Osteoblast (primary cell): ENCODE measurements around the gene PSMD9. TPM values are rescaled to one million over a fixed set of nuclear protein-coding genes. Genes with fewer than 3 reads are reported as not detected.

Experiments
- DNase-seq: peaks from one replicate; pipeline ENCODE4 v3.0.0; 2011; ENCODE audit warnings: low spot score, mixed read lengths; ENCODE audit not compliant: insufficient read length; ENCODE audit errors: missing footprints
- H2AFZ ChIP-seq: 2 replicates; pipeline ENCODE4 v1.6.0; 2011; ENCODE audit warnings: mild to moderate bottlenecking, low read length
- H3K27ac ChIP-seq: 2 replicates; pipeline ENCODE4 v1.5.1; 2011; ENCODE audit warnings: mild to moderate bottlenecking, low read depth, low read length, moderate library complexity
- H3K27me3 ChIP-seq: 2 replicates; pipeline ENCODE4 v1.6.0; 2012; ENCODE audit warnings: mild to moderate bottlenecking, control low read depth, inconsistent platforms, low read length, moderate library complexity; ENCODE audit not compliant: insufficient read depth
- H3K36me3 ChIP-seq: 2 replicates; pipeline ENCODE4 v1.5.1; 2011; ENCODE audit warnings: mild to moderate bottlenecking, low read length, control low read depth, moderate library complexity; ENCODE audit not compliant: insufficient read depth
- H3K4me1 ChIP-seq: 2 replicates; pipeline ENCODE4 v1.5.1; 2011; ENCODE audit warnings: mild to moderate bottlenecking, low read length, control low read depth, moderate library complexity; ENCODE audit not compliant: insufficient read depth
- H3K4me2 ChIP-seq: 2 replicates; pipeline ENCODE4 v1.6.0; 2011; ENCODE audit warnings: mild to moderate bottlenecking, low read length; ENCODE audit not compliant: insufficient read depth
- H3K4me3 ChIP-seq: fragments of 200-600 bp; sonication (generic); 3 replicates; pipeline ENCODE4 v1.5.1; 2012; ENCODE audit warnings: mild to moderate bottlenecking, low read length, inconsistent platforms; ENCODE audit not compliant: insufficient read depth
- H3K79me2 ChIP-seq: 2 replicates; pipeline ENCODE4 v1.6.0; 2012; ENCODE audit warnings: mild to moderate bottlenecking, low read length, control low read depth, inconsistent platforms; ENCODE audit not compliant: insufficient read depth
- H3K9me3 ChIP-seq: 2 replicates; pipeline ENCODE4 v1.5.1; 2011; ENCODE audit warnings: low read depth, low read length, control low read depth
- H4K20me1 ChIP-seq: 2 replicates; pipeline ENCODE4 v1.6.0; 2012; ENCODE audit warnings: mild to moderate bottlenecking, low read length, control low read depth; ENCODE audit not compliant: insufficient read depth
- total RNA-seq: library from RNA; depleted of rRNA; stranded (reverse); fragments of >200 nt; gene quantifications from 2 replicates; pipeline ENCODE4 v1.2.3, GENCODE V29; 2012
- TF ChIP-seq, protein P1 (sequence below): IDR thresholded peaks from 2 replicates; pipeline ENCODE4 v1.5.1; 2011; ENCODE audit warnings: mild to moderate bottlenecking, low read depth, low read length, moderate library complexity; ENCODE audit errors: extremely low read depth

The PSMD9 gene
- total RNA-seq, 1 donor: 29.7 TPM

GRCh38 chr12:121916719-121917118 is 28.1 kb downstream of the PSMD9 start:
- no peaks in the 10 kb centered on the region for H4K20me1 ChIP-seq
- H2AFZ ChIP-seq: no peak overlapping the region
- no peaks in the 10 kb centered on the region for H3K9me3 ChIP-seq
- TF ChIP-seq, protein P1, sequence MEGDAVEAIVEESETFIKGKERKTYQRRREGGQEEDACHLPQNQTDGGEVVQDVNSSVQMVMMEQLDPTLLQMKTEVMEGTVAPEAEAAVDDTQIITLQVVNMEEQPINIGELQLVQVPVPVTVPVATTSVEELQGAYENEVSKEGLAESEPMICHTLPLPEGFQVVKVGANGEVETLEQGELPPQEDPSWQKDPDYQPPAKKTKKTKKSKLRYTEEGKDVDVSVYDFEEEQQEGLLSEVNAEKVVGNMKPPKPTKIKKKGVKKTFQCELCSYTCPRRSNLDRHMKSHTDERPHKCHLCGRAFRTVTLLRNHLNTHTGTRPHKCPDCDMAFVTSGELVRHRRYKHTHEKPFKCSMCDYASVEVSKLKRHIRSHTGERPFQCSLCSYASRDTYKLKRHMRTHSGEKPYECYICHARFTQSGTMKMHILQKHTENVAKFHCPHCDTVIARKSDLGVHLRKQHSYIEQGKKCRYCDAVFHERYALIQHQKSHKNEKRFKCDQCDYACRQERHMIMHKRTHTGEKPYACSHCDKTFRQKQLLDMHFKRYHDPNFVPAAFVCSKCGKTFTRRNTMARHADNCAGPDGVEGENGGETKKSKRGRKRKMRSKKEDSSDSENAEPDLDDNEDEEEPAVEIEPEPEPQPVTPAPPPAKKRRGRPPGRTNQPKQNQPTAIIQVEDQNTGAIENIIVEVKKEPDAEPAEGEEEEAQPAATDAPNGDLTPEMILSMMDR: peak; percentile 40
- no peak overlapping the region for H3K4me2 ChIP-seq
- no peak overlapping the region for H3K4me3 ChIP-seq
- peaks cover 39% of the 10 kb centered on the region for H3K36me3 ChIP-seq
- H3K27ac ChIP-seq: peak overlapping the region; percentile 23
- H3K79me2 ChIP-seq: peaks cover 11% of the 10 kb centered on the region
- no peaks in the 10 kb centered on the region for H3K27me3 ChIP-seq
- H3K4me1 ChIP-seq: peaks cover 24% of the 10 kb centered on the region
- peak; percentile 48 for DNase-seq

- Histone ChIP-seq H4K20me1 (no peaks in the 10 kb centered on the region), H3K27ac (peak within 1 kb of the TSS; percentile 80), H3K79me2 (peaks cover 4% of the 10 kb centered on the region), H3K27me3 (no peaks in the 10 kb centered on the region), H3K9me3 (no peaks in the 10 kb centered on the region), H3K4me1 (peaks cover 24% of the 10 kb centered on the region), H3K4me2 (peak within 1 kb of the TSS; percentile 81), H2AFZ (peak within 1 kb of the TSS; percentile 72), H3K4me3 (peak within 1 kb of the TSS; percentile 79), H3K36me3 (peaks cover 33% of the 10 kb centered on the region)
- TF ChIP-seq, protein P1: peak; percentile 63
- DNase-seq: peak; percentile 95
Measured at GRCh38 chr12:121917950-121918678, 29.5 kb downstream of the PSMD9 start, which contains the start of gene CFAP251. Gene CFAP251 (plus strand): TSS chr12:121918592. CDS start chr12:121921306, 2,714 bp downstream.

GRCh38 chr12:121918679-121919038 is 30.1 kb downstream of the PSMD9 start:
- peak; percentile 77 for DNase-seq
- peak overlapping the region; percentile 79 for H3K4me3 ChIP-seq
- peaks cover 33% of the 10 kb centered on the region for H3K36me3 ChIP-seq
- H4K20me1 ChIP-seq: no peaks in the 10 kb centered on the region
- H3K27me3 ChIP-seq: no peaks in the 10 kb centered on the region
- peaks cover 4% of the 10 kb centered on the region for H3K79me2 ChIP-seq
- TF ChIP-seq, protein P1: no peak
- peaks cover 27% of the 10 kb centered on the region for H3K4me1 ChIP-seq
- H3K4me2 ChIP-seq: peak overlapping the region; percentile 81
- H2AFZ ChIP-seq: peak overlapping the region; percentile 72
- peak overlapping the region; percentile 80 for H3K27ac ChIP-seq
- H3K9me3 ChIP-seq: no peaks in the 10 kb centered on the region

DNA sequence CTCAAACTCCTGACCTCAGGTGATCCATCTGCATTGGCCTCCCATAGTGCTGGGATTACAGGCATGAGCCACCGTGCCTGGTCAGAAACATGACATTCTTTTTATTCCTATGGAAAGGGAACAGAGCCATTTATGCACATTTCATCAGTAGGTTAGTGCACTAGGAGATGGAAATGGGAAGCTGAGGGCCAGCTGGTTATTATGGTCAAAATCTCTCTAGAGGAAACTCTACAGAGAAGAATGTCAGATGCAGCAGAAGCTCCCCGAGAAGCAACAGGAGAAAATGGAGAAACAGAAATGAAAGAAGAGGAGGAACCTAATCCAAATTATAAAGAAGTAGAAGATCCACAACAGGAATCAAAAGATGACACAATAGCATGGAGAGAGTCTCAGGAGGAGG is 32.5 kb downstream of the PSMD9 start:
- Histone ChIP-seq H3K27ac (no peak overlapping the region), H4K20me1 (no peaks in the 10 kb centered on the region), H3K27me3 (no peaks in the 10 kb centered on the region), H3K4me1 (peaks cover 37% of the 10 kb centered on the region), H3K36me3 (peaks cover 22% of the 10 kb centered on the region), H3K79me2 (peaks cover 4% of the 10 kb centered on the region), H3K4me3 (no peak overlapping the region), H3K4me2 (no peak overlapping the region), H2AFZ (no peak overlapping the region), H3K9me3 (no peaks in the 10 kb centered on the region)
- peak; percentile 58 for DNase-seq
- TF ChIP-seq, protein P1: no peak
